ENCODE data around the gene KRR1. TPM values are rescaled to one million over a fixed set of nuclear protein-coding genes. Genes with fewer than 3 reads are reported as not detected.

Gene KRR1
- total RNA-seq, 2 donors from 2014 or later = 60.7 to 75.2 TPM

GRCh38 chr12:75481774-75482173 is 29.6 kb downstream of the KRR1 start:
- H3K27ac ChIP-seq (ENCODE audit: low read depth, low read length) = no peak overlapping the region
- H3K4me1 Mint-ChIP-seq = peaks cover 32% of the 10 kb centered on the region
- no peaks in the 10 kb centered on the region for H3K27me3 Mint-ChIP-seq (ENCODE audit: insufficient read depth)
- DNase-seq = no peak
- no peak overlapping the region for H3K9ac ChIP-seq (ENCODE audit: extremely low read depth, low read length, poor library complexity, severe bottlenecking)
- no peaks in the 10 kb centered on the region for H3K36me3 Mint-ChIP-seq (ENCODE audit: low read depth)
- TF ChIP-seq CTCF (conservative IDR thresholded peaks at IDR 0.05) = no peak
- H3K27ac Mint-ChIP-seq = no peak overlapping the region
- H3K36me3 ChIP-seq (ENCODE audit: control insufficient read depth, insufficient read depth, low read length) = no peaks in the 10 kb centered on the region
- H3K9me3 ChIP-seq (ENCODE audit: control insufficient read depth, low read length) = no peaks in the 10 kb centered on the region
- H3K4me3 Mint-ChIP-seq = no peak overlapping the region
- peaks cover 13% of the 10 kb centered on the region for H3K4me1 ChIP-seq (ENCODE audit: control insufficient read depth, insufficient read depth, low read length)
- H3K9me3 Mint-ChIP-seq = no peaks in the 10 kb centered on the region
- no peak overlapping the region for H3K4me3 ChIP-seq (ENCODE audit: low read length)
- WGBS, 2 experiments (ENCODE audit: insufficient coverage in 1 of 2, insufficient read length in 1 of 2) = 94 to 95% methylated on average over 3 to 4 of the region's 4 CpGs
- H3K27me3 ChIP-seq (ENCODE audit: control insufficient read depth, insufficient read depth, low read length, poor library complexity, severe bottlenecking) = no peaks in the 10 kb centered on the region

- peaks cover 13% of the 10 kb centered on the region for H3K4me1 ChIP-seq (ENCODE audit: control insufficient read depth, insufficient read depth, low read length)
- H3K36me3 Mint-ChIP-seq (ENCODE audit: low read depth) = no peaks in the 10 kb centered on the region
- H3K4me1 Mint-ChIP-seq = peaks cover 29% of the 10 kb centered on the region
- TF ChIP-seq CTCF (conservative IDR thresholded peaks at IDR 0.05) = no peak
- no peaks in the 10 kb centered on the region for H3K9me3 ChIP-seq (ENCODE audit: control insufficient read depth, low read length)
- DNase-seq = no peak
- no peaks in the 10 kb centered on the region for H3K27me3 Mint-ChIP-seq (ENCODE audit: insufficient read depth)
- H3K27ac ChIP-seq (ENCODE audit: low read depth, low read length) = no peak overlapping the region
- H3K9ac ChIP-seq (ENCODE audit: extremely low read depth, low read length, poor library complexity, severe bottlenecking) = no peak overlapping the region
- WGBS, 2 experiments (ENCODE audit: insufficient coverage in 1 of 2, insufficient read length in 1 of 2) = 90 to 96% methylated on average over 3 to 4 of the region's 5 CpGs
- no peaks in the 10 kb centered on the region for H3K36me3 ChIP-seq (ENCODE audit: control insufficient read depth, insufficient read depth, low read length)
- no peaks in the 10 kb centered on the region for H3K9me3 Mint-ChIP-seq
- no peak overlapping the region for H3K4me3 ChIP-seq (ENCODE audit: low read length)
- H3K27me3 ChIP-seq (ENCODE audit: control insufficient read depth, insufficient read depth, low read length, poor library complexity, severe bottlenecking) = no peaks in the 10 kb centered on the region
- H3K27ac Mint-ChIP-seq = no peak overlapping the region
- no peak overlapping the region for H3K4me3 Mint-ChIP-seq
These were observed 30.2 kb downstream of the KRR1 start for GRCh38 chr12:75481013-75481705.

- Histone ChIP-seq H3K9ac (ENCODE audit: extremely low read depth, low read length, poor library complexity, severe bottlenecking) (no peak within 1 kb of the TSS), H3K27me3 (ENCODE audit: control insufficient read depth, insufficient read depth, low read length, poor library complexity, severe bottlenecking) (no peaks in the 10 kb centered on the region), H3K9me3 (ENCODE audit: control insufficient read depth, low read length) (no peaks in the 10 kb centered on the region), H3K36me3 (ENCODE audit: control insufficient read depth, insufficient read depth, low read length) (no peaks in the 10 kb centered on the region), H3K4me1 (ENCODE audit: control insufficient read depth, insufficient read depth, low read length) (peaks cover 13% of the 10 kb centered on the region), H3K27ac (ENCODE audit: low read depth, low read length) (no peak within 1 kb of the TSS), H3K4me3 (ENCODE audit: low read length) (no peak within 1 kb of the TSS)
- WGBS, 2 experiments (ENCODE audit: insufficient coverage in 1 of 2, insufficient read length in 1 of 2) = 56 to 86% methylated on average over 6 to 7 of the region's 8 CpGs
- Mint-ChIP-seq H3K4me1 (peaks cover 29% of the 10 kb centered on the region), H3K9me3 (no peaks in the 10 kb centered on the region), H3K36me3 (ENCODE audit: low read depth) (no peaks in the 10 kb centered on the region), H3K27ac (peak within 1 kb of the TSS; percentile 30), H3K27me3 (ENCODE audit: insufficient read depth) (no peaks in the 10 kb centered on the region), H3K4me3 (no peak within 1 kb of the TSS)
- TF ChIP-seq CTCF (conservative IDR thresholded peaks at IDR 0.05) = no peak
- DNase-seq = peak; percentile 56
These were observed 30.9 kb downstream of the KRR1 start, which contains the start of gene GLIPR1 for GRCh38 chr12:75480469-75480949. Gene GLIPR1 (plus strand): TSS chr12:75480755. CDS start chr12:75480881, 126 bp downstream.

All from endodermal cell (in vitro differentiated cells).